ENCODE data around the gene ATP2B1.

GRCh38 chr12:89752341-89752740 lies 43.7 kb upstream of the ATP2B1 start:
- TF ChIP-seq ZNF391 (tag by site-specific recombination; IDR thresholded peaks at IDR 0.05; ENCODE audit: borderline replicate concordance, low read depth) (no peak), MZF1 (tag by site-specific recombination; IDR thresholded peaks at IDR 0.05; ENCODE audit: borderline replicate concordance) (no peak), ZNF514 (tag by site-specific recombination; IDR thresholded peaks at IDR 0.05) (no peak), ZNF335 (tag by site-specific recombination; conservative IDR thresholded peaks at IDR 0.05) (no peak), ZNF24 (tag by site-specific recombination; IDR thresholded peaks at IDR 0.05) (no peak), ZNF248 (tag by site-specific recombination; IDR thresholded peaks at IDR 0.05) (no peak), BCL11A (tag by site-specific recombination; IDR thresholded peaks at IDR 0.05; ENCODE audit: low read depth) (no peak), ZNF837 (tag by site-specific recombination; IDR thresholded peaks at IDR 0.05) (no peak)
- TF ChIP-seq, protein P1, sequence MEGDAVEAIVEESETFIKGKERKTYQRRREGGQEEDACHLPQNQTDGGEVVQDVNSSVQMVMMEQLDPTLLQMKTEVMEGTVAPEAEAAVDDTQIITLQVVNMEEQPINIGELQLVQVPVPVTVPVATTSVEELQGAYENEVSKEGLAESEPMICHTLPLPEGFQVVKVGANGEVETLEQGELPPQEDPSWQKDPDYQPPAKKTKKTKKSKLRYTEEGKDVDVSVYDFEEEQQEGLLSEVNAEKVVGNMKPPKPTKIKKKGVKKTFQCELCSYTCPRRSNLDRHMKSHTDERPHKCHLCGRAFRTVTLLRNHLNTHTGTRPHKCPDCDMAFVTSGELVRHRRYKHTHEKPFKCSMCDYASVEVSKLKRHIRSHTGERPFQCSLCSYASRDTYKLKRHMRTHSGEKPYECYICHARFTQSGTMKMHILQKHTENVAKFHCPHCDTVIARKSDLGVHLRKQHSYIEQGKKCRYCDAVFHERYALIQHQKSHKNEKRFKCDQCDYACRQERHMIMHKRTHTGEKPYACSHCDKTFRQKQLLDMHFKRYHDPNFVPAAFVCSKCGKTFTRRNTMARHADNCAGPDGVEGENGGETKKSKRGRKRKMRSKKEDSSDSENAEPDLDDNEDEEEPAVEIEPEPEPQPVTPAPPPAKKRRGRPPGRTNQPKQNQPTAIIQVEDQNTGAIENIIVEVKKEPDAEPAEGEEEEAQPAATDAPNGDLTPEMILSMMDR (tag by site-specific recombination; IDR thresholded peaks at IDR 0.05) = no peak
- TF ChIP-seq, protein P2, sequence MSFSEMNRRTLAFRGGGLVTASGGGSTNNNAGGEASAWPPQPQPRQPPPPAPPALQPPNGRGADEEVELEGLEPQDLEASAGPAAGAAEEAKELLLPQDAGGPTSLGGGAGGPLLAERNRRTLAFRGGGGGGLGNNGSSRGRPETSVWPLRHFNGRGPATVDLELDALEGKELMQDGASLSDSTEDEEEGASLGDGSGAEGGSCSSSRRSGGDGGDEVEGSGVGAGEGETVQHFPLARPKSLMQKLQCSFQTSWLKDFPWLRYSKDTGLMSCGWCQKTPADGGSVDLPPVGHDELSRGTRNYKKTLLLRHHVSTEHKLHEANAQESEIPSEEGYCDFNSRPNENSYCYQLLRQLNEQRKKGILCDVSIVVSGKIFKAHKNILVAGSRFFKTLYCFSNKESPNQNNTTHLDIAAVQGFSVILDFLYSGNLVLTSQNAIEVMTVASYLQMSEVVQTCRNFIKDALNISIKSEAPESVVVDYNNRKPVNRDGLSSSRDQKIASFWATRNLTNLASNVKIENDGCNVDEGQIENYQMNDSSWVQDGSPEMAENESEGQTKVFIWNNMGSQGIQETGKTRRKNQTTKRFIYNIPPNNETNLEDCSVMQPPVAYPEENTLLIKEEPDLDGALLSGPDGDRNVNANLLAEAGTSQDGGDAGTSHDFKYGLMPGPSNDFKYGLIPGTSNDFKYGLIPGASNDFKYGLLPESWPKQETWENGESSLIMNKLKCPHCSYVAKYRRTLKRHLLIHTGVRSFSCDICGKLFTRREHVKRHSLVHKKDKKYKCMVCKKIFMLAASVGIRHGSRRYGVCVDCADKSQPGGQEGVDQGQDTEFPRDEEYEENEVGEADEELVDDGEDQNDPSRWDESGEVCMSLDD (tag by site-specific recombination; IDR thresholded peaks at IDR 0.05) = no peak

Measured in HEK293 (cell line).